GM10248 (cell line): Measurements from ENCODE around the gene RIC3.

Source experiments
- CTCF ChIA-PET: fragments of 300-600 bp; sonication (Branson Sonifier 250); formaldehyde crosslinking; extraction: SDS; loops from one replicate; lab custom pipeline; 2021; ENCODE audit warnings: antibody characterized with exemption; lab: Yijun Ruan, JAX
- POLR2A ChIA-PET: fragments of 350-650 bp; sonication (Branson Sonifier 250); formaldehyde crosslinking; extraction: SDS; loops from one replicate; lab custom pipeline; 2020; ENCODE audit warnings: antibody characterized with exemption; lab: Yijun Ruan, JAX
- DNase-seq: peaks from one replicate; pipeline ENCODE4 v3.0.0; 2012; ENCODE audit errors: extremely low spot score
- TF ChIP-seq, protein P1 (sequence below): IDR thresholded peaks from 2 replicates; pipeline ENCODE4 v1.5.1; 2012; ENCODE audit warnings: mild to moderate bottlenecking, low read depth; ENCODE audit errors: extremely low read depth, missing control alignments, control extremely low read depth

Gene RIC3

DNA sequence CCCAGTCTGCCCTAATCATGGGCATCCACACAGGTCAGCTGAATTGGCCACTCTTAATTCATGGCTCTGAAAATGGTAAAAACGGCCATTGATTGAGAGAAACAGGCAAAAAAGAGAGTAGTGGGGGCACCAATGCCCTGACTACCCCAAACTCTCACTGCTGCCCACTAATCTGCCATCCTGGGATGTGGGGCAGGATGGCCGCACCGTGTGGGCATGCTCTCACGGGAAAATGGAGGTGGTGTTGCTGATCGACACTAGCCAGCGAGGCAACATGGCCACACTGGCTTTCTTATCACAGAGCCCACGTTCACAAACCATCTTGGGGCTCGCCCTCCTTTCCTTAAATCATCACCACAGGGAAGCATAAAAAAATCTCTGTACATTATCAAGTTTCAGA, 99.1 kb downstream of the RIC3 start:
- CTCF ChIA-PET: interaction anchor here (0.9 kb wide), 1 partner anchor 37 kb away, joined by 4 read pairs; no protein-coding TSS in a partner anchor
- no peak for DNase-seq
- TF ChIP-seq, protein P1, sequence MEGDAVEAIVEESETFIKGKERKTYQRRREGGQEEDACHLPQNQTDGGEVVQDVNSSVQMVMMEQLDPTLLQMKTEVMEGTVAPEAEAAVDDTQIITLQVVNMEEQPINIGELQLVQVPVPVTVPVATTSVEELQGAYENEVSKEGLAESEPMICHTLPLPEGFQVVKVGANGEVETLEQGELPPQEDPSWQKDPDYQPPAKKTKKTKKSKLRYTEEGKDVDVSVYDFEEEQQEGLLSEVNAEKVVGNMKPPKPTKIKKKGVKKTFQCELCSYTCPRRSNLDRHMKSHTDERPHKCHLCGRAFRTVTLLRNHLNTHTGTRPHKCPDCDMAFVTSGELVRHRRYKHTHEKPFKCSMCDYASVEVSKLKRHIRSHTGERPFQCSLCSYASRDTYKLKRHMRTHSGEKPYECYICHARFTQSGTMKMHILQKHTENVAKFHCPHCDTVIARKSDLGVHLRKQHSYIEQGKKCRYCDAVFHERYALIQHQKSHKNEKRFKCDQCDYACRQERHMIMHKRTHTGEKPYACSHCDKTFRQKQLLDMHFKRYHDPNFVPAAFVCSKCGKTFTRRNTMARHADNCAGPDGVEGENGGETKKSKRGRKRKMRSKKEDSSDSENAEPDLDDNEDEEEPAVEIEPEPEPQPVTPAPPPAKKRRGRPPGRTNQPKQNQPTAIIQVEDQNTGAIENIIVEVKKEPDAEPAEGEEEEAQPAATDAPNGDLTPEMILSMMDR: no peak
- POLR2A ChIA-PET: no interaction called here

GRCh38 chr11:8068605-8069221, 100.1 kb downstream of the RIC3 start:
- TF ChIP-seq, protein P1: no peak
- no peak for DNase-seq
- POLR2A ChIA-PET: no interaction called here
- CTCF ChIA-PET: interaction anchor here (0.9 to 3.0 kb wide), 4 partner anchors 10 to 36 kb away, joined by 3 to 14 read pairs (median 4); no protein-coding TSS in a partner anchor

DNA sequence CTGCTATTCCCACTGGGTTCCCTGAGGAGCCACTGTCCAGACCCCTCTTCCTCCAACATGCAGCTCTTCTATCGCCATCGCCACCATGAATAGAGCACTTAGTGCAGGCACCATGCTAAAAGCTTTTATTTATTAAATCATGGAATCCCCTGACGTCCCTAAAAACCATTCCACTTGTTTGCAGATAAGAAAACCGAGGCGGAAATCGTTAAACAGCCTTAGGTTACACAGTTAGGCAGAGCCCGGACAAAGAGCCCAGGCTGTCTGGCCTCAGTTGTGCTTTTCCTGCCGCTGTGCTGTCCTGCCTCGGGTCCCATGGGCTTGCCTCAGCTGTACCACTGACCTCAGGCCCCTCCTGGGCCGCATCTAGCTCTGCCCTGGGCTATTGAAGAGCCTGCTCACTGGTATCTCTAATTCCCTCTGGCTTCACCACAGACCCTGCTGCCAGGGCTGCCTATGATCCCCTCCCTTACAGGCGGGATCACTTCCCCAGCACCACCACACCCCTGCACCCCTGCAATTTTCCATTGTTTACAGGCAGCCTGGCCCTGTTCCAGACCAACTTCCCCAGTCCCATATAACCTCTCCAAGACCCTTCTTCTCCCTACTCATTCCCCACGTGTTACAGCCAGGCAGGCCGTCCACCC, 100.8 kb downstream of the RIC3 start:
- DNase-seq: no peak
- TF ChIP-seq, protein P1: no peak
- ChIA-PET CTCF (interaction anchor here (1.3 to 3.0 kb wide), 7 partner anchors 9 to 61 kb away, joined by 3 to 14 read pairs (median 4); no protein-coding TSS in a partner anchor), POLR2A (no interaction called here)

- TF ChIP-seq, protein P1: no peak
- ChIA-PET CTCF (interaction anchor here (1.0 to 3.0 kb wide), 9 partner anchors 9 to 61 kb away, joined by 3 to 14 read pairs (median 4); no protein-coding TSS in a partner anchor), POLR2A (no interaction called here)
- DNase-seq: no peak
Measured at GRCh38 chr11:8067567-8067928, 101.3 kb downstream of the RIC3 start.

GRCh38 chr11:8066911-8067455, 101.8 kb downstream of the RIC3 start:
- DNase-seq: no peak
- CTCF ChIA-PET: interaction anchor here (1.0 to 3.0 kb wide), 8 partner anchors 11 to 60 kb away, joined by 3 to 14 read pairs (median 4); no protein-coding TSS in a partner anchor
- TF ChIP-seq, protein P1: no peak
- POLR2A ChIA-PET: no interaction called here
